Left renal pelvis (tissue), 4 donors: ENCODE data around the gene THRA. TPM values are rescaled to one million over a fixed set of nuclear protein-coding genes. Genes with fewer than 3 reads are reported as not detected.

ENCODE experiments used
- DNase-seq, 4 donors: peaks; one replicate each; pipeline ENCODE4 v3.0.0-alpha.2; 2013; ENCODE audit warnings: low read depth in 4 of 4, low spot score in 3 of 4
- polyA plus RNA-seq, 4 donors: library from polyadenylated mRNA; unstranded; fragments of 120-200 nt; gene quantifications; one replicate each; pipeline ENCODE4 v1.2.1, GENCODE V29; 2013; ENCODE audit not compliant: insufficient read length in 4 of 4

The THRA gene
- polyA plus RNA-seq, 4 donors = 47.8 to 83.6 (median 52.8) TPM

GRCh38 chr17:40075942-40076498 lies 13.3 kb downstream of the THRA start:
- DNase-seq = no peak

- no peak for DNase-seq
These were observed 13.8 kb downstream of the THRA start for GRCh38 chr17:40076591-40076990.

DNA sequence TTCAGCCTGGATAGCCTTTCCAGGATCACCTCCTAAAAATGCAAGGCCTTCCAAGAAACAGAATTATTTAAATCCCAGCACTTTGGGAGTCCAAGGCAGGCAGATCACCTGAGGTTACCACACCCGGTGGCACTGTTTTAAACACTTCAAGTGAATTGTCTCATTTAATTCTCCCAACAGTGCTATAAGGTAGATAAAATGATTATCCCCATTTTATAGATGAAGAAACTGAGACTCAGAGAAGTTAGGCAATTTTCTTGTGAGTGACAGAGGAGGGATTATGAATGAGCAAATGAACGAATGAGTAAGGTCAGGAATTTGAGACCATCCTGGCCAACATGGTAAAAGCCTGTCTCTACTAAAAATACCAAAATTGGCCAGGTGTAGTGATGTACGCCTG lies 16.8 kb downstream of the THRA start:
- no peak for DNase-seq

GRCh38 chr17:40084477-40084876 lies 21.7 kb downstream of the THRA start:
- DNase-seq = no peak

DNA sequence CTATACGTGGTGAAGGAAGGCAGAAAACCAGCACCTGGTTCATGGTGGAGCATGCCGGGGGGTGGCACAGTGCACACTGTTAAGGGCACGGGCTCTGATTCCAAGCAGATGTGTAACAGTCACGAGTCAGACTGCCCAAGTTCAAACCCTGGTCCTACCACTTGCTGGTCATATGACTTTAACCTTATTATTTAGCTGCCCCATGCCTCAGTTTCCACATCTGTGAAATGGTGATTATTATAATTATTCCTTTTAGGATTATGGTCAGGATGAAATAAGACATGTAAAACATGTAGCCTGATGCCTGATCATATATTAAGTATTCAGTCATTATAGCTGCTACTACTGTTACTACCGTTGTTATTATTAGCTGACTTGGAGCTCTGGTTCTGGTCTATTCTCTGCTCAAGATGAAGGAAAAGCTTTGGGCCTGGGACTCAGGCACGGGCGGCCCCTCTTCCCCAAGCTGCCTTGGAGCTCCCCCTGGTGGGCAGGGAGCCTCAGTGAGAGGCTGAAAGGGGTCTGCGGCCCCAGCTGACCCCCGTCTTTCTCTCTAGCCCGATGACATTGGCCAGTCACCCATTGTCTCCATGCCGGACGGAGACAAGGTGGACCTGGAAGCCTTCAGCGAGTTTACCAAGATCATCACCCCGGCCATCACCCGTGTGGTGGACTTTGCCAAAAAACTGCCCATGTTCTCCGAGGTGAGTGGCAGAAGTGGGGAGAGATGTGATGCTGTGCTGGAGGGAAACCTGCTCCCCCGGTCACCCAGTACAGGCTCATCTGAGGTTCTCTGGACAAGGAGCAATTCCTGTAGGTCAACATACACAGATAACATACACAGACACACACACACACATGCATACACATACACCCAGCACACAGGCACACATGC lies 23.6 kb downstream of the THRA start:
- DNase-seq = no peak

- no peak for DNase-seq
These were observed 24.5 kb downstream of the THRA start for GRCh38 chr17:40087049-40087794.

DNA sequence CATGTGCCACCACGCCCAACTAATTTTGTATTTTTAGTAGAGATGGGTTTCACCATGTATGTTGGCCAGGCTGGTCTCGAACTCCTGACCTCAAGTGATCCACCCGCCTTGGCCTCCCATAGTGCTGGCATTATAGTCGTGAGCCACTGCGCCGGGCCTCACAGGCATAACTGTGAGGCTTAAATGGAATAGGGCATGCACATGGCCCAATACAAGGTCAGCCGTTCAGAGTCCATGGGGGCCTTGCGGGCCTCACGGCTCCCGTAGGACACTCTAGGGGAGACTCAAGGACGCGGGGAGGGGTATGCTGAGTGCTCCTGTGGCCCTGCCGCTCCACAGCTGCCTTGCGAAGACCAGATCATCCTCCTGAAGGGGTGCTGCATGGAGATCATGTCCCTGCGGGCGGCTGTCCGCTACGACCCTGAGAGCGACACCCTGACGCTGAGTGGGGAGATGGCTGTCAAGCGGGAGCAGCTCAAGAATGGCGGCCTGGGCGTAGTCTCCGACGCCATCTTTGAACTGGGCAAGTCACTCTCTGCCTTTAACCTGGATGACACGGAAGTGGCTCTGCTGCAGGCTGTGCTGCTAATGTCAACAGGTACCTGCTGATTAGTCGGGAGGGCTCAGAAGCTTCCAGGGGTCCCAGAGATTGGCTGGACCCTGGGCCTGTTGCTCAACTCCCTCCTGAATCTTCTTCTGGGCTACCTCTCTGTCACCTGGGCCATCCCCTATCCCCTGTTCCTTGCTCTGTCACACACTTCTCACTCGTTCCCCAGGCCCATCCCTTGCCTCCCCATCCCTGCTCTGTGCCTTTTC lies 25.3 kb downstream of the THRA start:
- DNase-seq = no peak

GRCh38 chr17:40089077-40089895 lies 26.5 kb downstream of the THRA start:
- DNase-seq = no peak

GRCh38 chr17:40090237-40091119 lies 27.7 kb downstream of the THRA start:
- DNase-seq = no peak

DNA sequence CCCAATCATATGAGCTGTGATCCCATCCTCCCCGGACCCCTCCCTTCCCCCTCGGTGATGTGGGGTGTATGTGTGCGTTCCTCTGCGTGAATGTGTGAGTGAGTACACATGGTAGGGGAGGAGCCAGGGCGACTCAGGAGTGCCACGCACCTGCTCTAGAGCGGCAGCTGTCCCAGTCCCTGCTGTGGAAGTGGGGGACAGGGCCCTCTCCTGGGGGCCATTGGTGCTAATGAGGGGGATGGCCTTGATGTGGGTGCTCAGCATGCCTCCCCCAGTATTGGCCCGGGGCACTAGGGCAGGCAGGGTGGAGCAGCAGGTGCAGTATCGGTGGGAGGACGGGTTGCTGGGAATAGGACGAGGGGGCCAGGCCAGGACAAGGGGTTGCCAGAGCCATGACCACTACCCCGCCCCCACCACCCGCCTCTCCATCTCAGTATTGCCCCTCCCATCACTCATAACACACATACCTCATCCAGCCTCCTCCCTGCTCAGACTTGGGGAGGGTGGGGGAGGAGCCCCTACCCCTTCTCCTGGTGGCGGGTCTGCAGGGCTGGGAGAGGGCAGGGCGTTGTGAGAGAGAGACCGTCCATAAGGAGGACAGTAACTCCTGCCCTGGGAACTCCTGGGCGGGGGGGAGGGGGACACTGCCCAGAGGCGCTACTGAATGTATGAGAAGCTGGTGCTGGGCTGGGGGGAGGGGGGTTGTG lies 29.1 kb downstream of the THRA start:
- no peak for DNase-seq

- DNase-seq = no peak
These were observed 29.8 kb downstream of the THRA start for GRCh38 chr17:40092581-40092980.

DNA sequence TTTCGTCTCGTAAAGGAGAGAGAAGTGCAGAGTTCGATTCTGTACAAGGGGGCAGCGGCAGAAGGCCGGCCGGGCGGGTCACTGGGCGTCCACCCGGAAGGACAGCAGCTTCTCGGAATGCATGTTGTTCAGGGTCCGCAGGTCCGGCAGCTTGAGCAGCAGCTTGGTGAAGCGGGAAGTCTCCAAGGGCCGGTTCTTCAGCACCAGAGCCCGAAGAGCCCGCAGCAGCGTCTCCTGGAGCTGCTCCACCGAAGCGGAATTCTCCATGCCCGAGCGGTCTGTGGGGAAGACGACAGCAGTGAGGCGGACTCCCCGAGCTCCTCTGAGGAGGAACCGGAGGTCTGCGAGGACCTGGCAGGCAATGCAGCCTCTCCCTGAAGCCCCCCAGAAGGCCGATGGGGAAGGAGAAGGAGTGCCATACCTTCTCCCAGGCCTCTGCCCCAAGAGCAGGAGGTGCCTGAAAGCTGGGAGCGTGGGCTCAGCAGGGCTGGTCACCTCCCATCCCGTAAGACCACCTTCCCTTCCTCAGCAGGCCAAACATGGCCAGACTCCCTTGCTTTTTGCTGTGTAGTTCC lies 30.3 kb downstream of the THRA start:
- DNase-seq = no peak

DNA sequence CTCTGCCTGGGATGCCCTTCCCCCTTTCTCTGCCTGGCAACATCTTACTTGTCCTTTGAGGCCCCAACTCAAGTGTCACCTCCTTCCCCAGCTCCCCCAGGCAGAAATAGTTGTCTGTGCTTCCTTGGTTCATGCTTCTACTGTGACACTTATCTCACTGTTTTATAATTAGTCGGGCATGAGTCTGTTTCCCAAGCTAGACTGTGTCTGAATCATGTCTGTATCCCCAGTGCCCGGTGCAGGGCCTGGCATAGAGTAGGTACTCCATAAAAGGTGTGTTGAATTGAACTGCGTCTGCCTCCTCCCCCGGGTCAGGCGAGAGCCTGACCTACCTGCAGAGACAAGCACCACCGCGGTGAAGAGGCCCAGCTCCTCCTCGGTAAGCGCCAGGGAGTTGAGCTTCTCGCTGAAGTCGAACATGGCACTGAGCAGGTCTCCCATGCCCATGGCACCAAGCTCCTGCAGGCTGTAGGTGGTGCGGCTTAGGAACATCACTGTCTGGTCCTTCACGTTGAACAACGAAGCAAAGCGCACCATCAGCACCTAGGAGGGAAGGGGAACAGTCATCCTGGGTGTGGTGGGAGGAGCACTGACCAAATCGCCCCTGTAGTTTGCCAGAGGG lies 30.9 kb downstream of the THRA start:
- no peak for DNase-seq

GRCh38 chr17:40094874-40095273 lies 32.1 kb downstream of the THRA start:
- no peak for DNase-seq

DNA sequence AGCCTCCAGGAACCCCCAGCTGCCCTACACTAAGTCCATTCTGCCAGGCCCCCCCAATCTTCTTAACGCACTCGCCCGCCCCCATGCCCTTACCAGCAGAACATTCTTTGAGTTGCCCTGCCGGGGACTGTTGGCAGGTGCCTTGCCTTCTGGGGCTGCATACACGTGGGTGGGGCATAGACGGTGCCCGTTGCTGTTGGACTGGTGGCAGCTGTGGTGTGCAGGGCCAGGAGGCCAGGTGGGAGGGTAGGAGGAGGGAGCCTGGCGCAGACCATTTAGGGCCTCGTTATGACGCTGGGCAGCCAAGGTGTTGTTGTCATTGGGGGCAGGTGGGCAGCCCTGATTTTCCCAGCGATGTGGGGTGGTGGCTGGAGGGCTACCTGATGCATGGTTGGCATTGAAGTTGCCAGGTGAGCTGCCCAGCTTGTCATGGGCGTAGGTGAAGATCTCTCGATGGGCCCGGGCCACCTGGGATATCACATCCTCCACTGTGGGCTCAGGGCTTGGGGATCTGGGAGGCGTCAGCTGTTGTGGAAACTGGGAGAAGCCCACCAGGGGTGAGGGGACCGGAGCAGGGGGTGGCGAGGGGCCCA lies 32.7 kb downstream of the THRA start:
- no peak for DNase-seq

DNA sequence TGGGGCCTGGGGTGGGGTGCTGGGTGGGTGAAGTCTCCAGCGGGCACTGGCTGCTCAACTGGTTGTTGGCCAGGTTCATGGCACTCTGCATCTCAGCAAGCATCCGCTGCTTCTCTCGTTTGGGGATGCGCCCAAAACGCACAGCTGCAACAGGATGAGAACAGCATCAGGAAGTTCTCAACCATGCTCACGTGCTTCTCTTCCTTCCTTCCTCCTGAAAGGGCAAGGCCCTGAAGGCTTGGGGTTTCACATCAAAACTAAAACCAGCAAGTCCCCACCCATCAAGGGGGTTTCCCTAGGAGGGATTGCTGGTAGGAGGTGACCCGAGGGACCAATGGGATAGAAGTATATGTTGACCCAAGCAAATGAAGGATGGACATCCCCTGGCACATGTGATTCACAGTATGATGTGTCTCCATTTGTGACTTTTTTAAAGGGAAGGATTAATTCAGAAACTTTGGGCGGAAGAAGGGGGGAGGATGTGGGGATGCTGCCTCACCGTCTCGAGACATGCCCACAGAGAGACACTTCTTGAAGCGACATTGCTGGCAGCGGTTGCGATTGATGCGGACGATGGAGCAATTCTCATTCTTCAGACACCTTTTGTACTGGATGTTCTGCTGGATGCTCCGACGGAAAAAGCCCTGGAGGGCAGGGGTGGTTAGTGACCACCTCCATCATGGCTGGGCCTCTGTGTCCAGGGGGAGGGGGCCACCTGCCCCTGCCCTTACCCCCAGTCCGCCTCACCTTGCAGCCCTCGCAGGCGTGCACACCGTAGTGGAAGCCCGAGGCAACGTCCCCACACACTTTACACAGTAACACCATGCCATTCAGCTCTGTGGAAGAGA lies 33.4 kb downstream of the THRA start:
- no peak for DNase-seq
